HUDEP-2 (cell line): ENCODE data around the gene CHI3L1.

Experiments used
- DNase-seq, 76 experiments: peaks; one replicate each; lab custom pipeline; 2025; ENCODE audit not compliant: unreplicated experiment in 76 of 76; lab: John Stamatoyannopoulos, UW

Gene CHI3L1

DNA sequence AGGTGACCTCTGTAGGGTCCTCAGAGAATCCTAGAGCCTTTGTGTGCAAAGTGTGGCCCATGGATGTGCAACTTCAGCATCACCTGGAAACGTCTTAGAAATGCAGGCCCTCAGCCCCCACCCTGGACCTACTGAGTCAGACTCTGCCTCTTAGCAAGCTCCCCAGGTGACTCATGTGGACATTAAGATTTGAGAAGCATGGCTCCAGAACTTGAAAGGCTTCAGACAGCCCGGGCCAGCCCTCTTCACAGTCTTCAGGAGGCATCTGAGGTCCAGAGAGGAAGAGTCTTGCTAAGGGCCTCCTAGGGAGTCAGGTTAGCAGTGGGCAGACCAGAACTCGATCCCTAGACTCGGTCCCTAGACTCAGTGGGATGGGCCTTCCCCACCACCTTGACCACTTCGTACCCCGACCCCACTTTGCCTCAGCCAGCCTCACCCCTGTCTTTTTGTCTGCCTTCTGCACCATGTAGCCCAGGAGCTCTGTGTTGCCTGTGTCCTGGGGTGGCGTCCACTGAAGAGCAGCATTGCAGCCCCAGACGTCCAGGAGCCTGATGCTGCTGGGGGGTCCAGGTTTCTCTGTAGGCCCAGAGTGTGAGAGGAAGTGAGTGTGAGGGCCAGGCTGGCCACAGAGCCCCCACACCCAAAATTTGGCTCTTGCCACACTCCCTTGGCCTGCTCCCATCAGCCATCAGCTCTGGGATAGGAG is 15.7 kb downstream of the CHI3L1 start:
- DNase-seq = no peak

- DNase-seq = no peak
These were observed 16.6 kb downstream of the CHI3L1 start for GRCh38 chr1:203169770-203170520.

- no peak for DNase-seq
These were observed 17.5 kb downstream of the CHI3L1 start for GRCh38 chr1:203168991-203169390.

DNA sequence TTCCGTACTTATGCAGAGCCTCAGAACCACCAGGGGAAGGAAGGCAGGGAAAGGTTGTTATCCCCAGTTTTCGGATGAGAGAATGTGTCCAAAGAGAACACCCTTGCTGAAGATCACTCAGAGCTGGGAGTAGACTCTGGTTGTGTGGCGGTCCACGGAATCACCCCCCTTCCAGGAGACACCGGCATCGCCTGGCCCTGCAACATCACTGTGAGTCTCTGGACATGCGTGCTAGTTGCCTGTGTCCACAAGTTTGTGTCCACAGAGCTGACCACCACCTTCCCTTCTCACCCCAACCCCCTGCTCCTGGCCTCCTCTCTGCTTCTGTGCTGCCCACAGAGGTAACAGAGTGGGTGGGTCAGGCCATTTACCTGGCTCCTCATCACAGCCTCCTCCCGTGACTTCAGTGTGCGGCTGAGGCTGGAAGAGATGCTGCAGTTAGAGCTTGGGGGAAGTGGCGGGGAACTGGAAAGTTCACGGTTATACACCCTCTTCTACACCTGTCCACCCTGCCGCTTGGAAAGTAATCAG is 18.2 kb downstream of the CHI3L1 start:
- no peak for DNase-seq

DNA sequence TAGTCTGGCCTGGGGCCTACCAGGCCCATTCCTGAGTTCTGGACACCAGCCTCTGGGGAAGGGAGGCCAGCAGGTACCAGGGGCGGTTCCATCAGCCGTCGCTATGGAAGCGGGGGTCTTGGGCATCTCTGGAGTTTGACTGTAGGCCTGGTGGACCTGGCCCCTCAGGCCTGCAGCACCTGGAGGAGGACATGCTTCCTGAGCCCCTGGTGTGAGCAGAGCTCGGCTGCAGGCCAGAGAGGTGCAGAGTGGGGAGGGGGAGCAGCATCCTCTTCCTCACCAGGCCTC is 18.6 kb downstream of the CHI3L1 start:
- no peak for DNase-seq

- peak in 3 of 76 experiments; percentile 1 to 11 (median 10) for DNase-seq
These were observed 19.2 kb downstream of the CHI3L1 start for GRCh38 chr1:203167026-203167912.

DNA sequence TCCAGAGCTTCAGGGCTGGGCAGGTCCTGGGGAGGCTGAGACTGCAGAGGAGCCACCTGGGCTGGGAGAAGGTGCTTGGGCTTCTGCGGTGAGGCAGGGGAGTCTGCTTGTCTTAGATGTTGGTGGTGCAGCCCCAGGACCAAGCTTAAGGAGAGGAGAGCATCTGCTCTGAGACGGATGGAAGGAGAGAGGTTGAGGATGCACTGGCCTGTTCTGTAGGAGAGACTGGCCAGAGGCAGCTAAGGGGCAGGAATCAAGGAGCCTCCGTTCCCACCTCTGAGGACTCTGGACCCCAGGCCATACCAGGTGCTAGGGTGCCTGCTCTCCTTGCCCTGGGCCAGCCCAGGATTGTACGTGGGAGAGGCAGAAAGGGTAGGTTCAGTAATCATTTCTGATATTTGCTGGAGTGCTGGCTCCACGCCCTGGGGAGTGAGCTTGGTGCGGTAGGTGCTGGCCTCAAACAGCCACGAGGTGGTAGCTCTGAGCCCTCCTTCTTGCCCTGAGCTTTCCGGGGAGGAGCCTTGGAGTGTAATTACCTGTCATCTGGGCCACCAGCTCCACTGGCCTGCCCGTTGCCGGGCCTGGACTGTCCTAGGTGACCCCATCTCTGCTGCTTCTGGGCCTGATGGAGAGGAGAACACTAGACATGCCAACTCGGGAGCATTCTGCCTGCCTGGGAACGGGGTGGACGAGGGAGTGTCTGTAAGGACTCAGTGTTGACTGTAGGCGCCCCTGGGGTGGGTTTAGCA is 20.1 kb downstream of the CHI3L1 start:
- peak in 31 of 76 experiments; percentile 3 to 67 (median 18) for DNase-seq

- no peak for DNase-seq
These were observed 20.7 kb downstream of the CHI3L1 start for GRCh38 chr1:203165800-203166161.

GRCh38 chr1:203165101-203165799 is 21.3 kb downstream of the CHI3L1 start:
- DNase-seq = no peak

DNA sequence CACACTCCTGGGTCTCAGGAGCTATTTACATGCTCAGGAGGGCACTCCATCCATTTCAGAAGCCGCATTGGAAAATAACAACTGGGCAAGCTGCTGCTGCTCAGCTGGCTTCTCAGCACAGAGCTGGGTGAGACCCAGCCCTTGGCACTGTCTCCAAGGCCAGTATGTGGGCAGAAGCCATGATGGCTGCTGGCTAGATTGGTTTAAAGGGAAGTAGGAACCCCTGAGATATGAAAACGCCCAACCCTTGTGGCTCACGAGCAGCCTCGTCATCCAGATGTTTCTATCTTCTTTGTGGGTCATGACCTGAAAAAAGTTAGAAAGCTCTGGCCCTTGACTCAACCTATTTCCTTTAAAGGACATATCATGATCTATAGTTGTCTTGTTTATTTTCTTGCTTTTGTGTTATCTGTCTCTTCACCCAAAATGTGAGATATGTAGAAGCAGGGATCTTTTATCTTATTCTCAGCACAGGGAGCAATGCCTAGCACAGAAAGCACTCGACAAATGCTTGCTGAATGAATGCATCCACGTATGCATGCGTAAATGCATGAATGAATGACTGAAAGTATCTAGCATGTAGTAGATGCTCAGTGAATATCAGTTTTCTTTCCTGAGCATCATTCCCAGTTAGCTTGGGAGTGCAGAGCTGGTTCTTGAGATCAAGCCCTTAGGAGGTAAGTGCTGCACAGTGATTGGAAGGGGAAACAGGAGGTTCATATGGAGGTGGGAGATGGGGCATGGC is 22.4 kb downstream of the CHI3L1 start:
- DNase-seq = peak in 4 of 76 experiments; percentile 3 to 17 (median 8)

GRCh38 chr1:203162403-203162802 is 24.1 kb downstream of the CHI3L1 start:
- DNase-seq = no peak

GRCh38 chr1:203161703-203162102 is 24.8 kb downstream of the CHI3L1 start:
- DNase-seq = no peak

DNA sequence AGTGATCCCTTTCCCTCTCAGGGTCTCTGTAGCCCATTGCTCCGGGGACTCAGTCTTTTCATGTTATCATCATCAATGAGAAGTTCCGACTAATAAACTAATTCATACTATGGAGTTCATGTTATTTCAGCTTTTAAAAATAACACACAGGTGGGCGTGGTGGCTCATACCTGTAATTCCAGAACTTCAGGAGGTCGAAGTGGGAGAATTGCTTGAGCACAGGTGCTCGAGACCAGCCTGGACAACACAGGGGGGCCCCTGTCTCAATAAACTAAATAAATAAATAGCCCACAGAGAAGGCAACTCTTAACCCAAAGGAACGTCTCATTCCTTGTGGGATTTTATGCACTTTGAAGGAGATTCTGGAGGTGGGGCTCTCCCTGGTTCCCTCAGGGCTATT is 25.3 kb downstream of the CHI3L1 start:
- no peak for DNase-seq

- no peak for DNase-seq
These were observed 26.7 kb downstream of the CHI3L1 start for GRCh38 chr1:203159844-203160243.

GRCh38 chr1:203158960-203159665 is 27.4 kb downstream of the CHI3L1 start:
- DNase-seq = no peak

- DNase-seq = no peak
These were observed 28.1 kb downstream of the CHI3L1 start for GRCh38 chr1:203158423-203158822.

- no peak for DNase-seq
These were observed 30.2 kb downstream of the CHI3L1 start for GRCh38 chr1:203156280-203156679.

DNA sequence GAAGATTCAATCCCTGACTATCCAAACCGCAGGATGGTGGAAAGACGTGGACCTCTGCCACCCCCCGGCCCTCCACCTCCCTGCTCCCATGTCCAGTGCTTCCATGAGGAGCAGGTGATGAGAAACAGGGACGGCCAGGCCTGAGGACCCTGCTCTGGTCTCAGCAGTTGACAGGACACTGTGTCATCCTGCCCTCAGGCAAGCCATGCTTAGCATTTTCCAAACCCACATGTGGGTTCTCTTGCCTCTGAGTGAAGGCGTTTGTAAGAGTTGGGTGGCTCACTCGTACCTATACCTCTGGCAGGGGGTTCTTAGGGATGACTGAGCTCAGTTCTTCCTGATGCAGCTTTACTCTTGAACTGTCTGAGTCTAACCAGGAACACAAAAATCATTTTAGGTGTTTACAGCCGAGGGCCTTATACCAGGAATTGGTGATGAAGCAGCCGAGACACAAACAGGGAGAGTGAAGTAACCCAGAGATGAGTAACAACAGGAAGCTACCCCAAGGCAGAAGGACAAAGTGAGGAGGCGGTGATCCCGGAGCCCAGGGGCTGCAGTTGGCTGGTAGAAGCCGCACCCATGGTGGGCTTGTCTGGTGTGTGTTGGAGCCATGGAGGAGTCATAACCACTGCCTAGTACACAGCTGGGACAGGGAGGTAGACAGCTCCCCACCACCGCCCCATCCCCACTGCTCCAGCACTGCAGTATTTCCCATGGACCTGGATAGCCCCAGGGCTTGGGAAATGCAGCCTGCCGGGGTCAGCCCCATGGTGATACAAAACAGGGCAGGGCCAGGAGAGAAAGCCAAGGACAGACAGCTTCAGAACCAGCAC is 32.3 kb downstream of the CHI3L1 start:
- no peak for DNase-seq
